K562 (cell line): ENCODE results near the gene TLE6. TPM values are rescaled to one million over a fixed set of nuclear protein-coding genes. Genes with fewer than 3 reads are reported as not detected.

Experiments used
- CBX1 ChIP-seq: sonication (generic); IDR thresholded peaks from 2 replicates; pipeline ENCODE4 v1.6.1; 2016; ENCODE audit warnings: antibody characterized with exemption, low read depth, mild to moderate bottlenecking
- FOXJ2 ChIP-seq: fragments of 200-800 bp; sonication (Bioruptor generic); IDR thresholded peaks from 2 replicates; pipeline ENCODE4 v1.6.1; 2016; ENCODE audit warnings: missing genetic modification characterization, missing compliant biosample characterization
- HEY1 ChIP-seq: fragments of 250-450 bp; sonication (Bioruptor Pico); IDR thresholded peaks from 2 replicates; pipeline ENCODE4 v1.5.0; 2020; ENCODE audit warnings: mild to moderate bottlenecking, moderate library complexity, borderline replicate concordance
- HNRNPH1 ChIP-seq: fragments of 200-400 bp; formaldehyde crosslinking; optimal IDR thresholded peaks from 2 replicates; pipeline ENCODE3; 2017; ENCODE audit warnings: low read depth, mild to moderate bottlenecking, low read length, moderate library complexity
- MTF1 ChIP-seq: fragments of 250-450 bp; sonication (Bioruptor Pico); IDR thresholded peaks from 2 replicates; pipeline ENCODE4 v1.9.0; 2021; ENCODE audit warnings: moderate library complexity, mild to moderate bottlenecking, inconsistent platforms, borderline replicate concordance
- NELFE ChIP-seq: IDR thresholded peaks from 2 replicates; pipeline ENCODE4 v1.6.1; 2011; ENCODE audit warnings: mild to moderate bottlenecking; ENCODE audit not compliant: insufficient read depth, insufficient read length
- PHF8 ChIP-seq: fragments of 200-600 bp; sonication (generic); IDR thresholded peaks from 2 replicates; pipeline ENCODE4 v1.6.1; 2012; ENCODE audit warnings: mixed run types, mild to moderate bottlenecking, inconsistent platforms, low read length, moderate library complexity, borderline replicate concordance
- POLR2AphosphoS5 ChIP-seq: IDR thresholded peaks from 2 replicates; pipeline ENCODE4 v1.6.1; 2011; ENCODE audit warnings: mild to moderate bottlenecking, low read depth, low read length, moderate library complexity; ENCODE audit not compliant: control insufficient read depth, insufficient read depth
- PTRF ChIP-seq: fragments of 450-650 bp; IDR thresholded peaks from 2 replicates; pipeline ENCODE4 v1.6.1; 2016; ENCODE audit warnings: mild to moderate bottlenecking, missing genetic modification characterization, missing compliant biosample characterization
- RFX1 ChIP-seq: fragments of 450-650 bp; IDR thresholded peaks from 2 replicates; pipeline ENCODE4 v1.6.1; 2016; ENCODE audit warnings: mild to moderate bottlenecking, moderate library complexity
- RFX5 ChIP-seq: IDR thresholded peaks from 2 replicates; pipeline ENCODE4 v1.6.1; 2011; ENCODE audit warnings: low read depth, mild to moderate bottlenecking, improper control_type of control experiment, low read length
- SMAD2 ChIP-seq: fragments of 150-350 bp; IDR thresholded peaks from 2 replicates; pipeline ENCODE4 v1.6.1; 2014; ENCODE audit warnings: low read depth, mild to moderate bottlenecking, low read length
- XRCC4 ChIP-seq: IDR thresholded peaks from one replicate; pipeline ENCODE4 v1.6.1; 2011; ENCODE audit not compliant: insufficient read depth, insufficient read length; ENCODE audit errors: extremely low read depth
- ZBED1 ChIP-seq: IDR thresholded peaks from 2 replicates; pipeline ENCODE4 v1.6.1; 2014
- ZNF184 ChIP-seq: sonication (generic); formaldehyde crosslinking; IDR thresholded peaks from 2 replicates; pipeline ENCODE4 v1.5.0; 2020; ENCODE audit warnings: missing genetic modification reagents
- ZNF253 ChIP-seq: fragments of 250-450 bp; sonication (Bioruptor Pico); conservative IDR thresholded peaks from 2 replicates; pipeline ENCODE4 v1.6.1; 2021; ENCODE audit warnings: mild to moderate bottlenecking
- ZNF41 ChIP-seq: fragments of 250-450 bp; sonication (Bioruptor Pico); conservative IDR thresholded peaks from 2 replicates; pipeline ENCODE4 v1.4.0; 2020; ENCODE audit warnings: mild to moderate bottlenecking
- ZNF75A ChIP-seq: fragments of 450-650 bp; formaldehyde crosslinking; IDR thresholded peaks from 2 replicates; pipeline ENCODE4 v1.4.0; 2020; ENCODE audit warnings: mild to moderate bottlenecking
- ZNF830 ChIP-seq: fragments of 250-450 bp; sonication (Bioruptor Pico); IDR thresholded peaks from 2 replicates; pipeline ENCODE4 v1.5.0; 2021; ENCODE audit warnings: mild to moderate bottlenecking
- polyA plus RNA-seq, 8 experiments: library from polyadenylated mRNA; depleted of rRNA in 4 of 8; stranded (reverse) in 5 of 8; unstranded in 3 of 8; fragments of >200 nt; fragmentation: Nextera tagmentation in 2 of 8; fragmentation: Illumina TruSeq in 1 of 8; extraction: Ambion mirVana in 2 of 8; extraction: Trizol in 1 of 8; gene quantifications; 2 replicates each; pipeline versions ENCODE4 v1.2.1 to v1.2.3, GENCODE V29; 2011 to 2014; ENCODE audit warnings: inconsistent platforms in 1 of 8, missing spikeins in 1 of 8
- total RNA-seq, 7 experiments: library from RNA; depleted of rRNA in 6 of 7; stranded (reverse); fragments of >200 nt in 6 of 7; fragmentation: Illumina TruSeq in 2 of 7; extraction: Trizol in 2 of 7; gene quantifications; 2 replicates each; pipeline versions ENCODE4 v1.2.1 to v1.2.3, GENCODE V29; 2011 to 2021; ENCODE audit warnings: low replicate concordance in 1 of 7
- TF ChIP-seq, protein P1 (sequence below): fragments of 200-800 bp; sonication (Bioruptor generic); IDR thresholded peaks from 2 replicates; pipeline ENCODE4 v1.6.1; 2017; ENCODE audit warnings: missing genetic modification characterization, missing compliant biosample characterization
- TF ChIP-seq, protein P2 (sequence below): fragments of 450-650 bp; IDR thresholded peaks from 2 replicates; pipeline ENCODE4 v1.6.1; 2017; ENCODE audit warnings: mild to moderate bottlenecking, moderate library complexity
- TF ChIP-seq, protein P3 (sequence below): sonication (generic); formaldehyde crosslinking; IDR thresholded peaks from 2 replicates; pipeline ENCODE4 v1.8.0; 2022; ENCODE audit warnings: mild to moderate bottlenecking, missing genetic modification reagents
- TF ChIP-seq, protein P4 (sequence below): conservative IDR thresholded peaks from 2 replicates; pipeline ENCODE4 v1.6.1; 2011; ENCODE audit warnings: low read depth, mild to moderate bottlenecking, low read length; ENCODE audit not compliant: control insufficient read depth

Gene TLE6
- total and polyA plus RNA-seq, 9 of the 15 experiments (the other 6 are each of a cell fraction or from before 2014, with no cell fraction given) = 1.1 to 6.1 (median 2.5) TPM

DNA sequence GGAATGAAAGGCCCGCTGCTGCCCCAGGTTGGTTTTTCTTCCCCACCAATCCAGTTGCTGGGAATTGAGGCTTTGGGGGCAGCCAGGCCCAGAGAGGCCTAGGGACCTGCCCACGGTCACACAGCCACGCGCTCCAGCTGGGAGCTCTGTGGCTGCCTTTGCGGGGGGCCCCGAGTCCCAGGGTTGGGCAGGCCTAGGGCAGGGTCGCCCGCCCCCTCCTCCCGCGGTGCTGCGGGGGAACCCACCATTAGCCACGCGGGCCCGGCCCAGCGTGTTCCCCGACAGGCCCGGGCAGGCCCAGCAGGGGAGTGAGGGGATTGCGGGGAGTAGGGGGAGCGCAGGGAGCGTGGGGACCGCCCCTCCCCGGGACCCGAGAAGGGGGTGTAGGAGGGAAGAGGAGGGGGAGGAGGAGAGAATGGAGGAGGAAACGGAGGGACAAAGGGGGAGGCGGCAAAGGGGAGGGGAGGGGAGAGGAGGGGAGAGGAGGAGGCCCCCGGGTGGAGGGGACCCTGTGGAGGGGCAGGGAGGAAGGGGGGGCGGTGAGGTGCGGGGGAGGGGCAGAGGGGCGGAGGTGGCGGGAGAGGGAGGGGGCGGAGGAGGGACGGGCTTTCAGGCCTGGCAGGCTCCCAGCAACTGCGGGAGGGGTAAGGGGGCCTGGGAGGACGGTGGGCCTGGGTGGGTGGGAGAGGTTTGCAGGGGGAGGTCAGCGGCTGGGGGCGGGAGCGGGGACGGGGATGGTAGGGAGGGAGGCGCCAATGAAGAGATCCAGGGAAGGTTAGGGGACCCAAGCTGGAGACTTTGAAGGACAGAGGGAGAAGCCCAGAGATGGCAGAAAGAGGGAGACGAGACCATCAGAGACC is 64.6 kb downstream of the TLE6 start (continued):
- TF ChIP-seq ZNF253 (CRISPR knock-in tag) = no peak
- no peak for TF ChIP-seq ZNF184 (CRISPR knock-in tag)
- no peak for TF ChIP-seq FOXJ2 (tag)
- TF ChIP-seq NELFE = no peak
- TF ChIP-seq HNRNPH1 = no peak
- no peak for TF ChIP-seq MTF1 (CRISPR knock-in tag)
- no peak for TF ChIP-seq HEY1 (CRISPR knock-in tag)
- 0 out of 2 replicates have a peak, but pooled peaks have one; percentile 41 for TF ChIP-seq CBX1
- no peak for TF ChIP-seq ZNF75A (CRISPR knock-in tag)
- TF ChIP-seq POLR2AphosphoS5 = no peak
- TF ChIP-seq, protein P1, sequence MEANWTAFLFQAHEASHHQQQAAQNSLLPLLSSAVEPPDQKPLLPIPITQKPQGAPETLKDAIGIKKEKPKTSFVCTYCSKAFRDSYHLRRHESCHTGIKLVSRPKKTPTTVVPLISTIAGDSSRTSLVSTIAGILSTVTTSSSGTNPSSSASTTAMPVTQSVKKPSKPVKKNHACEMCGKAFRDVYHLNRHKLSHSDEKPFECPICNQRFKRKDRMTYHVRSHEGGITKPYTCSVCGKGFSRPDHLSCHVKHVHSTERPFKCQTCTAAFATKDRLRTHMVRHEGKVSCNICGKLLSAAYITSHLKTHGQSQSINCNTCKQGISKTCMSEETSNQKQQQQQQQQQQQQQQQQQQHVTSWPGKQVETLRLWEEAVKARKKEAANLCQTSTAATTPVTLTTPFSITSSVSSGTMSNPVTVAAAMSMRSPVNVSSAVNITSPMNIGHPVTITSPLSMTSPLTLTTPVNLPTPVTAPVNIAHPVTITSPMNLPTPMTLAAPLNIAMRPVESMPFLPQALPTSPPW = peak; percentile 73
- TF ChIP-seq, protein P2, sequence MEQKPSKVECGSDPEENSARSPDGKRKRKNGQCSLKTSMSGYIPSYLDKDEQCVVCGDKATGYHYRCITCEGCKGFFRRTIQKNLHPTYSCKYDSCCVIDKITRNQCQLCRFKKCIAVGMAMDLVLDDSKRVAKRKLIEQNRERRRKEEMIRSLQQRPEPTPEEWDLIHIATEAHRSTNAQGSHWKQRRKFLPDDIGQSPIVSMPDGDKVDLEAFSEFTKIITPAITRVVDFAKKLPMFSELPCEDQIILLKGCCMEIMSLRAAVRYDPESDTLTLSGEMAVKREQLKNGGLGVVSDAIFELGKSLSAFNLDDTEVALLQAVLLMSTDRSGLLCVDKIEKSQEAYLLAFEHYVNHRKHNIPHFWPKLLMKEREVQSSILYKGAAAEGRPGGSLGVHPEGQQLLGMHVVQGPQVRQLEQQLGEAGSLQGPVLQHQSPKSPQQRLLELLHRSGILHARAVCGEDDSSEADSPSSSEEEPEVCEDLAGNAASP = no peak
- TF ChIP-seq ZNF830 (CRISPR knock-in tag) = no peak
- no peak for TF ChIP-seq PTRF (tag)
- TF ChIP-seq PHF8 = peak; percentile 34; the same call in 1 of the 2 replicates
- no peak for TF ChIP-seq SMAD2
- TF ChIP-seq ZNF41 (CRISPR knock-in tag) = no peak
- no peak for TF ChIP-seq RFX5
- no peak for TF ChIP-seq XRCC4
- TF ChIP-seq, protein P3, sequence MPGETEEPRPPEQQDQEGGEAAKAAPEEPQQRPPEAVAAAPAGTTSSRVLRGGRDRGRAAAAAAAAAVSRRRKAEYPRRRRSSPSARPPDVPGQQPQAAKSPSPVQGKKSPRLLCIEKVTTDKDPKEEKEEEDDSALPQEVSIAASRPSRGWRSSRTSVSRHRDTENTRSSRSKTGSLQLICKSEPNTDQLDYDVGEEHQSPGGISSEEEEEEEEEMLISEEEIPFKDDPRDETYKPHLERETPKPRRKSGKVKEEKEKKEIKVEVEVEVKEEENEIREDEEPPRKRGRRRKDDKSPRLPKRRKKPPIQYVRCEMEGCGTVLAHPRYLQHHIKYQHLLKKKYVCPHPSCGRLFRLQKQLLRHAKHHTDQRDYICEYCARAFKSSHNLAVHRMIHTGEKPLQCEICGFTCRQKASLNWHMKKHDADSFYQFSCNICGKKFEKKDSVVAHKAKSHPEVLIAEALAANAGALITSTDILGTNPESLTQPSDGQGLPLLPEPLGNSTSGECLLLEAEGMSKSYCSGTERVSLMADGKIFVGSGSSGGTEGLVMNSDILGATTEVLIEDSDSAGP (CRISPR knock-in tag) = no peak
- TF ChIP-seq, protein P4, sequence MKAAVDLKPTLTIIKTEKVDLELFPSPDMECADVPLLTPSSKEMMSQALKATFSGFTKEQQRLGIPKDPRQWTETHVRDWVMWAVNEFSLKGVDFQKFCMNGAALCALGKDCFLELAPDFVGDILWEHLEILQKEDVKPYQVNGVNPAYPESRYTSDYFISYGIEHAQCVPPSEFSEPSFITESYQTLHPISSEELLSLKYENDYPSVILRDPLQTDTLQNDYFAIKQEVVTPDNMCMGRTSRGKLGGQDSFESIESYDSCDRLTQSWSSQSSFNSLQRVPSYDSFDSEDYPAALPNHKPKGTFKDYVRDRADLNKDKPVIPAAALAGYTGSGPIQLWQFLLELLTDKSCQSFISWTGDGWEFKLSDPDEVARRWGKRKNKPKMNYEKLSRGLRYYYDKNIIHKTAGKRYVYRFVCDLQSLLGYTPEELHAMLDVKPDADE = no peak
- TF ChIP-seq RFX1 = no peak
- no peak for TF ChIP-seq ZBED1
